BJ (cell line): Measurements from ENCODE around the gene CFP. TPM values are rescaled to one million over a fixed set of nuclear protein-coding genes. Genes with fewer than 3 reads are reported as not detected.

ENCODE experiments used
- CTCF ChIA-PET: fragments of 350-600 bp; formaldehyde crosslinking; extraction: SDS; loops from one replicate; lab custom pipeline; 2021; ENCODE audit warnings: antibody characterized with exemption, inconsistent platforms; lab: Yijun Ruan, JAX
- POLR2A ChIA-PET: fragments of 300-600 bp; sonication (Branson Sonifier 250); formaldehyde crosslinking; extraction: SDS; loops from one replicate; lab custom pipeline; 2021; ENCODE audit warnings: antibody characterized with exemption; lab: Charles Lee
- DNase-seq: peaks from one replicate; pipeline ENCODE4 v3.0.0-alpha.2; 2011; ENCODE audit warnings: low read depth
- H3K27me3 ChIP-seq: 2 replicates; pipeline ENCODE4 v1.6.0; 2011; ENCODE audit warnings: low read length; ENCODE audit not compliant: control insufficient read depth, insufficient read depth
- H3K36me3 ChIP-seq: 2 replicates; pipeline ENCODE4 v1.5.1; 2011; ENCODE audit warnings: low read length; ENCODE audit not compliant: control insufficient read depth, insufficient read depth
- H3K4me3 ChIP-seq: 2 replicates; pipeline ENCODE4 v1.5.1; 2011; ENCODE audit warnings: low read depth, mild to moderate bottlenecking, control low read depth, low read length
- polyA plus RNA-seq: library from polyadenylated mRNA; depleted of rRNA; stranded (reverse); fragments of >200 nt; gene quantifications from 2 replicates; pipeline ENCODE4 v1.2.3, GENCODE V29; 2011
- TF ChIP-seq, protein P1 (sequence below): IDR thresholded peaks from 2 replicates; pipeline ENCODE4 v1.5.1; 2011; ENCODE audit warnings: low read depth, mild to moderate bottlenecking, control low read depth, inconsistent platforms, low read length, moderate library complexity; ENCODE audit not compliant: insufficient read depth

Gene CFP
- polyA plus RNA-seq, 1 experiment, result 0.05 TPM

DNA sequence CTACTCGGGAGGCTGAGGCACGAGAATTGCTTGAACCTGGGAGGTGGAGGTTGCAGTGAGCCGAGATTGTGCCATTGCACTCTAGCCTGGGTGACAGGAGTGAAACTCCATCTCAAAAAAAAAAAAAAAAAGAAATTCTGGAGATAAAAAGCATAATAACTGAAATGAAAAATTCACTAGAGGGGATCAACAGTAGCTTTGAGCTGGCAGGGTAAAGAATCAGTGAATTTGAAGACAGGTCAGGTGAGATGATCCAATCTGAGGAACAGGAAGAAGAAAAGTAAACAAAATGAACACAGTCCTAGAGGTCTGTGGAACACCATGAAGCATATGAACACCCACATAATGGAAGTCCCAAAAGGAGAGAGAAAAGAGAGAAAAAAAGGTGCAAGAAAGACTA is 32.5 kb downstream of the CFP start:
- ChIA-PET POLR2A (no interaction called here), CTCF (no interaction called here)
- Histone ChIP-seq H3K36me3 (no peaks in the 10 kb centered on the region), H3K4me3 (no peak overlapping the region), H3K27me3 (no peaks in the 10 kb centered on the region)
- no peak for DNase-seq
- TF ChIP-seq, protein P1, sequence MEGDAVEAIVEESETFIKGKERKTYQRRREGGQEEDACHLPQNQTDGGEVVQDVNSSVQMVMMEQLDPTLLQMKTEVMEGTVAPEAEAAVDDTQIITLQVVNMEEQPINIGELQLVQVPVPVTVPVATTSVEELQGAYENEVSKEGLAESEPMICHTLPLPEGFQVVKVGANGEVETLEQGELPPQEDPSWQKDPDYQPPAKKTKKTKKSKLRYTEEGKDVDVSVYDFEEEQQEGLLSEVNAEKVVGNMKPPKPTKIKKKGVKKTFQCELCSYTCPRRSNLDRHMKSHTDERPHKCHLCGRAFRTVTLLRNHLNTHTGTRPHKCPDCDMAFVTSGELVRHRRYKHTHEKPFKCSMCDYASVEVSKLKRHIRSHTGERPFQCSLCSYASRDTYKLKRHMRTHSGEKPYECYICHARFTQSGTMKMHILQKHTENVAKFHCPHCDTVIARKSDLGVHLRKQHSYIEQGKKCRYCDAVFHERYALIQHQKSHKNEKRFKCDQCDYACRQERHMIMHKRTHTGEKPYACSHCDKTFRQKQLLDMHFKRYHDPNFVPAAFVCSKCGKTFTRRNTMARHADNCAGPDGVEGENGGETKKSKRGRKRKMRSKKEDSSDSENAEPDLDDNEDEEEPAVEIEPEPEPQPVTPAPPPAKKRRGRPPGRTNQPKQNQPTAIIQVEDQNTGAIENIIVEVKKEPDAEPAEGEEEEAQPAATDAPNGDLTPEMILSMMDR, result no peak

DNA sequence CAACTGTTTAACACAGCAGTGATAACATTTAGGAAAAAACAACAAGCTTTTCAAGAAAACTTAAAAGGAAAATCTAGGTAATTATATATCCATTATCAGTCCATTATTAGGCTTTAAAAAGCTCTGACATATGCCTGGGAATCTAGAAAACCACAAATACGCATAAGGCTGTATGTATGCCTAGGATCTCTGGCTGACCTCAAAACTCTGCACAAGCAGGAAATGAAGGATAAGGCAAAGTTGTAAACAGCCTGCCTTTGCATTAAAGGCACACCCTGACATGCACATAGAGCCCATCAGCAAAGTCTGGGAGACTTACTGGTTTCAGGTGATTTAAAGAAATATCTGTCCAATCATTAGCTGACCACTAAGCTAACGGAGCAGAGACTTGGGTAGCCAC is 33.5 kb downstream of the CFP start:
- POLR2A ChIA-PET, result no interaction called here
- CTCF ChIA-PET, result interaction anchor here (0.5 kb wide), 1 partner anchor 18 kb away, joined by 4 read pairs; no protein-coding TSS in a partner anchor
- Histone ChIP-seq H3K36me3 (no peaks in the 10 kb centered on the region), H3K4me3 (no peak overlapping the region), H3K27me3 (no peaks in the 10 kb centered on the region)
- no peak for DNase-seq
- TF ChIP-seq, protein P1, result no peak

DNA sequence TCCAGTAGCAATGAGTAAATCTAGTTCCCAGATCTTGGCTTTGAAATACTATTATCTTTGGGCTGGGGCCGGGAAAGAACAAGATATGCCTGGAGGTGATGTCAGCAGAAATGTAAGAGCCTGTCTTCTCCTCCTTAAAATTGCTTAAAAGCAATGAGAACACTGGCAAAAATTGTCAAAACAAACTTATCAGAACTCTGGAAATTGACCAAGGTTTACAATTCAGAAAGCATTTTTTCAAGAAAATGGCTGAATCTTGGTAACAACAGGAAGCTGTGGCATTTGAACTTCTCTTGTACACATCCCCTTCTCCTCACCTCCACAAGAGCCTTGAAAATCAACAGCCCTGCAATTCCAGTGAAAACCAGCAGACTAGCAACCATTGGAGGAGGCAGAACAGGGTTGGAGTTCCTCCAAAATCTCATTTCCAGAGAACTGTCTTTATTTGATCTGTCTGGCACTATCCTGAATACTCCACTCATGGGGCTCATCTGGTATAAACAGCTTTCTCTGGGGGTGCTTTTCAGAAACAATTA is 33.9 kb downstream of the CFP start:
- Histone ChIP-seq H3K4me3 (no peak overlapping the region), H3K27me3 (no peaks in the 10 kb centered on the region), H3K36me3 (no peaks in the 10 kb centered on the region)
- TF ChIP-seq, protein P1, result no peak
- CTCF ChIA-PET, result interaction anchor here (0.5 to 1.0 kb wide), 2 partner anchors 18 to 48 kb away, joined by 3 to 4 read pairs; no protein-coding TSS in a partner anchor
- DNase-seq, result no peak
- POLR2A ChIA-PET, result no interaction called here

DNA sequence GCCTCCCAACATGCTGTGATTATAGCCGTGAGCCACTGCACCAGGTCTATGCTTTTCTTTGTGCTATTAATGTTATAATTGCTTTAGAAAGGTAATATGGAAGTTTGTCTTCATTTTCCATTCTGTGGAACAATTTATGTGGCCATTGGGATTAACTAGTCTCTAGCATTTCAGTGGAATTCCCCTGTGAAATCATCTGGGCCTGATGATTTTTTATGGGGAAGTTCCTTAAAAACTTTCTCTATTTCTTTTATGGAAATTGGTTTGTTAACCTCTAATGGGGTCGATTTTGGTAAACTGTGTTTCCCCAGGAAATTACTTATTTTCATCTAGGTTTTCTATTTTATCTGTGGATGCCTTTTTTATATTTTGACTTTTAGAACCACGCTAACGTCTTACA is 36.2 kb downstream of the CFP start:
- POLR2A ChIA-PET, result no interaction called here
- H3K36me3 ChIP-seq, result no peaks in the 10 kb centered on the region
- CTCF ChIA-PET, result no interaction called here
- H3K4me3 ChIP-seq, result no peak overlapping the region
- H3K27me3 ChIP-seq, result no peaks in the 10 kb centered on the region
- DNase-seq, result no peak
- TF ChIP-seq, protein P1, result no peak

DNA sequence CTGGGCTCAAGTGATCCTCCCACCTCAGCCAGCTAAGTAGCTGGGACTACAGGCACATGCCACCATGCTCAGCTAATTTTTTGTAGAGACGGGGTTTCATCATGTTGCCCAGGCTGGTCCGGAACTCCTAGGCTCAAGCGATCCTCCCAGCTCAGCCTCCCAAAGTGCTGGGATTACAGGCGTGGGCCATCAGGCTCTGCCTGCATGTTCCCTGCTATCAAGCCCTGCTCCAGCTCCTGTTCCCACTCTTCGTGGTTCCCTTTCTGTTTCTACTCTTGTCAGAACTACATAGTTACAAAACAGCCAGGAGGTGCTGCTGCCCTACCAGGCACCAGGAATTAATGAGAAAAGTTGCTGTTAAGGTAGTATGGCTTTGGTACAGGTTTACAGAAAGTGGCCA is 38.7 kb downstream of the CFP start:
- TF ChIP-seq, protein P1, result no peak
- no peak overlapping the region for H3K4me3 ChIP-seq
- DNase-seq, result no peak
- ChIA-PET CTCF (no interaction called here), POLR2A (no interaction called here)
- H3K36me3 ChIP-seq, result no peaks in the 10 kb centered on the region
- H3K27me3 ChIP-seq, result no peaks in the 10 kb centered on the region
